Stimulated activated CD8-positive, alpha-beta memory T cell treated with anti-CD3 and anti-CD28 coated beads, Interleukin-4, amount 100 ng/mL, for 4 hours (primary cell): ENCODE data around the gene VMAC.
"Not testable (repeated sequence)": the region's sequence is repeated elsewhere in the genome, so short reads cannot be mapped to it uniquely, and the experiment has no call there.

Source experiments
- DNase-seq, 2 donors: peaks; one replicate each; pipeline ENCODE4 v3.0.0-alpha.2; 2020; ENCODE audit warnings: low read depth in 2 of 2, low spot score in 1 of 2

The VMAC gene

GRCh38 chr19:5883157-5883873 lies 21.4 kb upstream of the VMAC start:
- not testable (repeated sequence) for DNase-seq

DNA sequence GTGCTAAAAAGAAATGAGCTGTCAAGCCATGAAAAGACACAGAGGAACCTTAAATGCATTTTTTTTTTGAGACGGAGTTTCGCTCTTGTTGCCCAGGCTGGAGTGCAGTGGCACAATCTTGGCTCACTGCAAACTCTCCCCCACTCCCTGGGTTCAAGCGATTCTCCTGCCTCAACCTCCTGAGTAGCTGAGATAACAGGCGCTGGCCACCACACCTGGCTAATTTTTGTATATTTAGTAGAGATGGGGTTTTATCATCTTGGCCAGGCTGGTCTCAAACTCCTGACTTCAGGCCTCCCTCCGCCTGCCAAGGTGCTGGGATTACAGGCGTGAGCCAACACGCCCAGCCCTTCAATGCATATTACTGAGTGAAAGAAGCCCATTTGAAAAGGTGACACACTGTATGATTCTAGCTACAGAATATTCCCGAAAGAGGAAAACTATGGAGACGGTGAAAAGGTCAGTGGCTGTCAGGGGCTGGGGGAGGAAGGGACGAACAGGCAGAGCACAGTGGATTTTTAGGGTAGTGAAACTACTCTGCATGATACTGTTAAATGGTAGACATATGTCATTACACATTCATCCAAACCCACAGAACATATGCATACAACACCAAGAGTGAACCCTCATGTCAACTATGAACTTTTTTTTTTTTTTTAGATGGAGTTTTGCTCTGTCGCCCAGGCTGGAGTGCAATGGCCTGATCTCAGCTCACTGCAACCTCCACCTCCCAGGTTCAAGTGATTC lies 20.4 kb upstream of the VMAC start:
- not testable (repeated sequence) for DNase-seq

DNA sequence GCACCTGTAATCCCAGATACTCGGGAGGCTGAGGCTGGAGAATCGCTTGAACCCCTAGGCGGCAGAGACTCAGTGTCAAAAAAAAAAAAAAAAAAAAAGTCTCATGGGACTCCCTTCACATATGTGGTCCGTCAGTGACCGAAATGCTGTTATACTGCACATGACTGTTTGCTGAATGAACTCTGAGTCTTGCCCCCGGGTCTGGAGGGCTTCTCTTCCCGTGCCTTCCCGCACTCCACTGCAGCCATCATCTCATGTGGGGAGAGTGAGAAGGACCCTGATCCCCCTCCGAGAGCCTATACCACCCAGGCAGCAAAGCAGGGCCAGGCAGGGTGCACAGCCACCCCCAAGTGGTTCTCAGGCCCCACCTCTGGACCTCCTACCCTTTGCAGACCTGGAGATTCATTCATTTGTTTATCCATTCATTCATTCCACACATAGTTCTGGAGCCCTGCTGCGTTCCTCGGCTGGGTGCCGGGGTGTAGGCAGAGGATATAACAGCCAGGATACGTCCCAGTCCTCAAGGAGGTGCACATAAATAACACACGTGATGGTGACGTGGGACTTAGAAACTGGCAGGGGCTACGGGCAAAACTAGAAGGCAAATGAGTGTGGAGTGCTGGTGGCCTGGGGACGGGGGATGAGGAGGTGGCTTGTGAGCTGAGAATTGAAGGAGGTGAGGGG lies 15.2 kb upstream of the VMAC start:
- no peak for DNase-seq

- DNase-seq: no peak
These were observed 14.6 kb upstream of the VMAC start for GRCh38 chr19:5890099-5890498.

- DNase-seq: no peak
These were observed 13.1 kb upstream of the VMAC start for GRCh38 chr19:5891572-5891937.

- no peak for DNase-seq
These were observed 12.5 kb upstream of the VMAC start for GRCh38 chr19:5891938-5892771.

- DNase-seq: no peak
These were observed 11.8 kb upstream of the VMAC start for GRCh38 chr19:5892772-5893275.

DNA sequence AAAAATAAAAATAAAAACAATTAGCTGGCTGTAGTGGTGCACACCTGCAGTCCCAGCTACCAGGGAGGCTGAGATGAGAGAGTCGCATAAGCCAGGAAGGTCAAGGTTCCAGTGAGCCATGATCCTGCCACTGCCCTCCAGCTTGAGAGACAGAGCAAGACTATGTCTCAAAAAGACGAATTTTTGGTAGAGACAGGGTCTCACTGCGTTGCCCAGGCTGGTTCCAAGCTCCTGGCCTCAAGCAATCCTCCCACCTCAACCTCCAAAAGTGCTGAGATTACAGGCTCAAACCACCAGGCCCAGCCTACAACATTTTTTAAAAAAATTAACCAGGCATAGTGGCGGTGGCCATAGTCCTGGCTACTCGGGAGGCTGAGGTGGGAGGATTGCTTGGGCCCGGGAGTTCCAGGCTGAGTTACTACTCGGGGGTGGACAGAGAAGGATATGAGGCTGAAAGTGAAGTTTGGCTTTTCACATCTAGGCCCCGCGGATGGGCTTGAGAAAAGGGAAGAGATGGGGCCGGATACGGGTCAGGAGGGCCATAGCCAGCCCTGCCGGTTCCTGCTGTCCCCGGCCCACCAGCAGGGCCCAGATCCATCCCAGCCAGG lies 11.3 kb upstream of the VMAC start:
- DNase-seq: no peak

DNA sequence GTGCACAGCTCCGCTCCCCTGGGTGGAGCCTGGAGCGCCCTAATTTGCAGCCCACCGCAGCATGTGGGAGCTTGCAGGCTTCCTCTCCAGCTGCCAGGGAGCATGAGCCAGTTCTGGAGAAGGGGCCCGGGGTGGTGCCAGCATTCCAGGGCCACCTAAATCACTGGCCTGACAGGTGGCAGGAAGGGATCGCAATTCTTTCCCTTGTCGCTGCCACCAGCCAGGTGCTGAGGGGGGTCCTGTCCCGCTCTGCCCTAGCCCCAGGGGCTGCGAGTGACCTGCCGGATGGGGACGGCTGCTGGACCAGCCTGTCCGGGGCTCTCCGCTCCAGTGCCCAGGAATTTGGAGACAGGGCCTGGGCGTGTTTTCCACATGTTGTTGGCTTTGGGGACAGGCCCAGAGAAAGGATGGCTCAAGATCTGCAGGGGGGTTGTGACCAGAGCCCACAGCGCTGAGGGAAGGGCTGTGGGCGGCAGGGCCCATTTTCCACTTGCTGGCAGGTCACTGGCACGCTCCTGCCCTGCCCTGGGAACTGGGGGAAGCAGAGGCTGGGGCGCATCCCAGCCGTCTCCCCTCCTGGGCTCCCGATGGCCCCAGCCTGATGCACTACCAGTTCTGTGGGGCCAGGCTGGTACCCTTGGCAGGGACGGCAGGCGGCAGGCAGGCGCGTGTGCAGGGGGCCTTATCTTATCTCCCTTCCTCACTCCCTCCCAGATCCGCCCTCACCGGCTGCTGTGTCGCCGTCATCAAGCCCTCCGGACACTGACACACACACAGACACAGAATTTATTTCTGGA lies 10.6 kb upstream of the VMAC start:
- no peak for DNase-seq

DNA sequence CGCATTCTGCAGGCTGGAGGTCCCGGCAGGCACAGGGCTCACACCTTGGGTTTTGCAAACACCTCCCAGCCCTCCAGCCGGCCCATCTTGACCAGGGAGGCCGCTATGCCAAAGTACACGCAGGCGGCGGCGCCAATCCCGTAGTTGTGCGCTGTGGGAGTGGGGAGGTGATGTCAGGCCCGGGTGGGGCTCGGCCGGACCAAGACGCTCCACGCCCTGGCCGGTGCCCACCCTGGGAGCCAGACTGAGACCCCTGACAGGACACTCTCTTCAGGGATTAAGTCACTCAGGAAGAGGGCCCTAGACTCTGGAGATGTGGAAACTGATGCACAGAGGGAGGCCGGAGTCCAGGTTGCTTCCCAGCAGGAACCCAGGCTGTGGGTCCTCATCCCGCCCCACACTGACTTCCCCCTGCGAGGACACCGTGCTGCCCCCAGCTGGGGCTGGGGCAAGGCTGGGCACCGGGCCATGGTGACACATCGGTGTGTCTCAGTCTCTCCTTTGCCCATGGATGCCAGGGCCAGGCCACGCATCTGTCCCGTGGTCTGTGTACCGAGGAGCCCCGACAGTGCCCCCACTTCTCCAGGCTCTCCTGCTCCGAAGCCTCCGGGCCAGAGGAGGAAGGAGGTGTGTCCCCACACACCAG lies 9.8 kb upstream of the VMAC start:
- DNase-seq: no peak

DNA sequence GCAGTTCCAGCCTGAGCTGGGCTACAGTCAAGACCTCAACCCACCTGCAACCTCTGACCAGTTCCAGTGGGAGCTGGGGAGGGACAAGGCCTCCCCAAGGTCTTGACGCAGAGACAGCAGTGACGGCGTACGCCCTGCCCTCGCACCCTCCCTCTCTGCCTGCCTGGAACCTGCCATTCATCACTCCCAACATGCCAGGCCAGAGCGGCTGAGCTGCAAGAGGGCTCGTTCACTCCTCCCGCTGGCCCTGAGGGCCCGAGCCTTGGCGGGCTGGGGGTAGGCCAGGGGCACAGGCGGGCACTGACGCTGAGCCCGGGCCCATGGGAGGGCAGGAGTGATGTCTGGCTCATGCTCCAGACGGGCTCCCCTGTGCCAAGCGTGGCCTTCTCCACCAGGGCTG lies 9.3 kb upstream of the VMAC start:
- DNase-seq: no peak

DNA sequence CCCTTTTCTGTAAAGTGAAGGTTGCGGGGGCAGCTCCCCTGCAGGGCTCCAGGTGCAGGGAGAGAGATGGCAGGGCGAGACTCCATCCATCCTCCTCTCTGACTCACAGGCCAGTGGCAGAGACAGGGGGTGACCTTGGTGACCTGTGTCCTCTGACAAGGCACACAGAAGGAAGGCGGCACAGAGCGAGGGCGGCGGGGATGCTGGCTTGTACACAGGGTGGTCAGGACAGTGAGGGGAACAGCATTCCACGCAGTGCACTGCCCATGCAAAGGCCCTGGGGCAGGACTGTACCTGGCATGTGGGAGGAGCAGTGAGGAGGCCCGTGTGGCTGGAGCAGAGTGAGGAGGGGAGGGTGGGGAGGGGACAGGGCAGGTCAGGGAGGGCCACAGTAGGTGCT lies 8.8 kb upstream of the VMAC start:
- DNase-seq: no peak

- no peak for DNase-seq
These were observed 8.2 kb upstream of the VMAC start for GRCh38 chr19:5896365-5897076.

DNA sequence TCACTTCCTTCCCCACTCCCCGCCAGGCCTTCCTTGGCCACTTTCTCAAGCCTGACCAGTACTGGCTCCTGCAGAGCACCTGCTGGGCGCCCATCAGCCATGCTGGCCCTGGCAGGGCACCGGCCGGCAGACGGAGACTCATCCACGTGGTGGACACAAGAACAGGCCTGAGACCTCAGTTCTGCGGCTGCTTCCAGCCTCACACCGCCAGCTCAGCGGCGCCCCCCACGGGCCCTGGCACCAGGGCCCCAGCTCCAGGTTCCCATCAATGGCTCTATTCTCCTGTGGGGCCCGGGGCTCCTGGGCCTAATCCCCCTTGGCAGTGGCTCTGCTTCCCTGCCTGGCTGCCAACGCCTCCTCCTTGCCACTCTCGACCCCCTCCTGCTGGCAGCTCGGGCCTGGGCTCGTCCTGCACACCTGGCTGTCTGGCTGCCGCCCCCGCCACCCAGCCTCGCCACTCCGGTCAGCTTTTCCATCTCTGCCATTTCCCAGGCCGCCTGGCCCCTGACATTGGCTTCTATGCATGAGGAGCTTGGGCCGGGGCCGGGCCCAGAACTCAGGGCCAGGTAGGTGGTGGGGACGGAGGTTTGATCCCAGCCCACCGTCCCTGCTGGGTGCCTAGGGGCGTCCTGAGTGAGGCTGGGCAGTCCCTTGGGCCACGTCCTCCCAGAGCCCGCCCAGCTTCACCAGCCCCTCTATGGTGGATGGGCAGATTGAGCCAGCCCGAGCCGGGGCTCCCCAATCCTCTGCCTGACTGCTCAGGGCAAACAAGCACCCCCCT lies 7.3 kb upstream of the VMAC start:
- DNase-seq: no peak

GRCh38 chr19:5899728-5900526 lies 4.7 kb upstream of the VMAC start:
- no peak for DNase-seq

- DNase-seq: no peak
These were observed 3.7 kb upstream of the VMAC start for GRCh38 chr19:5900976-5901375.

DNA sequence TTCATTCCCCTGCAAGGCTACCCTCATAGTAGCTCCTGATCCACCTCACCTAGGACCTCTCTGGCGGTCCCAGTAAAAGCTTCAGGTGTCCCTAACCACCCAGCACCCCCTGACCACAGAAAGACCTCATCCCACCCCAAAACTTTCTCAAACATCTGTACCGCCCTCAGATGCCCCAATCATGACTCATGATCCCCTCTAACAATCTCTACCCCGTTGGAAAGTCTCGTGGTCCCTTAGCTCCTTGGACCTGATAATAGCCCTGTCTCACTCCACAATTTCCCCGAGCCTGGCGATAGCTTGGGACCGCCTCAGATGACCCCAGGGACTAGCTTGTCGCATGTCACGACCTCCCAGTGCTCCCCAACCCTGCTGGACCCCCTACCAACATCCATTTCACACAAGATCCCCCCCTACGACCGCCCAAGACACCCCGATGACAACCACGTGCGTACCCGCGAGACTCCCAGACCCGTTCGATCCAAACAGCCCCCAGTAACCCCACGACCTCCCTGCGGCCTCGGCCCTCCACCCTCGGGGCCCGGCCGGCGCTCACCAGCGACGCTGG lies 1.5 kb upstream of the VMAC start:
- DNase-seq: peak in 1 of 2 donors; percentile 10
